PC-9 (cell line): ENCODE data around the gene CEBPA.

Source experiments
- EZH2 ChIP-seq: fragments of 200-600 bp; sonication (generic); IDR thresholded peaks from 2 replicates; pipeline ENCODE4 v1.8.0; 2017; ENCODE audit warnings: antibody characterized with exemption, low read depth
- TF ChIP-seq, protein P1 (sequence below): fragments of 200-600 bp; sonication (generic); conservative IDR thresholded peaks from 2 replicates; pipeline ENCODE4 v1.6.1; 2017; ENCODE audit warnings: mixed run types, antibody characterized with exemption, mild to moderate bottlenecking, moderate library complexity

DNA sequence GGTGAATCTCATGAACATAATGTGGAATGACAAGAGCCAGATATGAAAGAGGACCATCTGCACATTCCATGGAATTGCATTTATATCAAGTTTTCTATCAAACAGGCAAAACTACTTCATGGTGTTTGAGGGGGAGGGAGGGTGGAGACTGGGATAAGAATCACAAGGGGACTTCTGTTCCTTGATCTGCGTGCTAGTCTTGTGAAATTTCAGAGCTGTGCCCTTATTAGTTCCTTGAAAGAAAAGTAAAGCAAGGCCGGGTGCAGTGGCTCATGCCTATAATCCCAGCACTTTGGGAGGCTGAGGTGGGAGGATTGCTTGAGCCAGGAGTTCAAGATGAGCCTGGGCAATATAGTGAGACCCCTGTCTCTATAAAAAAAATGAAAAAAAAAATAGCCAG lies 41.0 kb upstream of the CEBPA start:
- TF ChIP-seq, protein P1, sequence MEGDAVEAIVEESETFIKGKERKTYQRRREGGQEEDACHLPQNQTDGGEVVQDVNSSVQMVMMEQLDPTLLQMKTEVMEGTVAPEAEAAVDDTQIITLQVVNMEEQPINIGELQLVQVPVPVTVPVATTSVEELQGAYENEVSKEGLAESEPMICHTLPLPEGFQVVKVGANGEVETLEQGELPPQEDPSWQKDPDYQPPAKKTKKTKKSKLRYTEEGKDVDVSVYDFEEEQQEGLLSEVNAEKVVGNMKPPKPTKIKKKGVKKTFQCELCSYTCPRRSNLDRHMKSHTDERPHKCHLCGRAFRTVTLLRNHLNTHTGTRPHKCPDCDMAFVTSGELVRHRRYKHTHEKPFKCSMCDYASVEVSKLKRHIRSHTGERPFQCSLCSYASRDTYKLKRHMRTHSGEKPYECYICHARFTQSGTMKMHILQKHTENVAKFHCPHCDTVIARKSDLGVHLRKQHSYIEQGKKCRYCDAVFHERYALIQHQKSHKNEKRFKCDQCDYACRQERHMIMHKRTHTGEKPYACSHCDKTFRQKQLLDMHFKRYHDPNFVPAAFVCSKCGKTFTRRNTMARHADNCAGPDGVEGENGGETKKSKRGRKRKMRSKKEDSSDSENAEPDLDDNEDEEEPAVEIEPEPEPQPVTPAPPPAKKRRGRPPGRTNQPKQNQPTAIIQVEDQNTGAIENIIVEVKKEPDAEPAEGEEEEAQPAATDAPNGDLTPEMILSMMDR, result no peak
- TF ChIP-seq EZH2, result no peak
